Transverse colon (tissue), 3 donors: Measurements from ENCODE around the gene TREM2.

ENCODE experiments used
- EP300 ChIP-seq: sonication (generic); formaldehyde crosslinking; IDR thresholded peaks from one replicate; pipeline ENCODE4 v1.6.1; 2017; ENCODE audit warnings: antibody characterized with exemption, low read depth
- POLR2A ChIP-seq: fragments of 450-650 bp; IDR thresholded peaks from one replicate; pipeline ENCODE4 v1.6.1; 2016; ENCODE audit warnings: antibody characterized with exemption, mild to moderate bottlenecking, moderate library complexity
- TF ChIP-seq, protein P1 (sequence below), 5 experiments: fragments of 200-600 bp in 3 of 5; fragments of 450-650 bp in 2 of 5; sonication (generic) in 3 of 5; IDR thresholded peaks; 1 replicate in 2 of 5; 2 replicates in 3 of 5; pipeline ENCODE4 v1.5.1; 2016 to 2017; ENCODE audit warnings: antibody characterized with exemption in 5 of 5, inconsistent platforms in 3 of 5, mild to moderate bottlenecking in 2 of 5, moderate library complexity in 1 of 5

DNA sequence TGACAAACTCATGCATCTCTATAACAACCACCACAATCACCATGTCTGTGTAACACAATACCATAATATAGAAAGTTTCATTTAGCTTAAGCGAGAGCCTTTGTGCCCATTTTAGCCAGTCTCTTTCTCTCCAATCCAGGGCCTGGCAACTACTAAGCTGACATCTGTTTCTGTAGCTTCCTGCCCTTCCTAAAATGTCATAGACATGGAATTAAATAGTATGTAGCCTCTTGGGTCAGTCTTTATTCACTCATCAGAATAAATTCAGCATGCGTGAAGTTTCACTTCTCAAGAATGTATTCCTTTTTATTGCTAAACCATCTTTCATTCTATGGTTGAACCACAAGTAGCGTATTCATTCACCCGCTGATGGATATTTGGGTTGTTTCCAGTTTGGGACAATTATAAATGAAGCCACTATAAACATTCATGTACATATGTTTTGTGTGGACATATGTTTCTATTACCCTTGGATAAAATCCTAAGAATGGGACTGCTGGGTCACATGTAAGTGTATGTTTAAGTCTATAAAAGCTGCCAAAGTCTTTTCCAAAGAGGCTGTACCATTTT, 1.7 kb upstream of the TREM2 start:
- TF ChIP-seq, protein P1, sequence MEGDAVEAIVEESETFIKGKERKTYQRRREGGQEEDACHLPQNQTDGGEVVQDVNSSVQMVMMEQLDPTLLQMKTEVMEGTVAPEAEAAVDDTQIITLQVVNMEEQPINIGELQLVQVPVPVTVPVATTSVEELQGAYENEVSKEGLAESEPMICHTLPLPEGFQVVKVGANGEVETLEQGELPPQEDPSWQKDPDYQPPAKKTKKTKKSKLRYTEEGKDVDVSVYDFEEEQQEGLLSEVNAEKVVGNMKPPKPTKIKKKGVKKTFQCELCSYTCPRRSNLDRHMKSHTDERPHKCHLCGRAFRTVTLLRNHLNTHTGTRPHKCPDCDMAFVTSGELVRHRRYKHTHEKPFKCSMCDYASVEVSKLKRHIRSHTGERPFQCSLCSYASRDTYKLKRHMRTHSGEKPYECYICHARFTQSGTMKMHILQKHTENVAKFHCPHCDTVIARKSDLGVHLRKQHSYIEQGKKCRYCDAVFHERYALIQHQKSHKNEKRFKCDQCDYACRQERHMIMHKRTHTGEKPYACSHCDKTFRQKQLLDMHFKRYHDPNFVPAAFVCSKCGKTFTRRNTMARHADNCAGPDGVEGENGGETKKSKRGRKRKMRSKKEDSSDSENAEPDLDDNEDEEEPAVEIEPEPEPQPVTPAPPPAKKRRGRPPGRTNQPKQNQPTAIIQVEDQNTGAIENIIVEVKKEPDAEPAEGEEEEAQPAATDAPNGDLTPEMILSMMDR (IDR thresholded peaks at IDR 0.05) = no peak
- TF ChIP-seq POLR2A (no peak), EP300 (no peak)
